ENCODE results near the gene ZACN. TPM values are rescaled to one million over a fixed set of nuclear protein-coding genes. Genes with fewer than 3 reads are reported as not detected.
"Not testable (repeated sequence)": the region's sequence is repeated elsewhere in the genome, so short reads cannot be mapped to it uniquely, and the experiment has no call there.

ZACN gene
- total RNA-seq, 1 donor from 2014 or later = not detected

GRCh38 chr17:76056882-76057281, 22.1 kb upstream of the ZACN start:
- TF ChIP-seq CTCF (IDR thresholded peaks at IDR 0.05) = no peak
- TF ChIP-seq EZH2phosphoT487 (IDR thresholded peaks at IDR 0.05) = no peak
- no peak for TF ChIP-seq EZH2 (IDR thresholded peaks at IDR 0.05)
- H3K79me2 ChIP-seq (ENCODE audit: low read depth) = no peaks in the 10 kb centered on the region
- H3K9me3 Mint-ChIP-seq = no peaks in the 10 kb centered on the region
- H3K4me1 Mint-ChIP-seq = no peaks in the 10 kb centered on the region
- no peak overlapping the region for H3K4me3 Mint-ChIP-seq
- no peak overlapping the region for H3K4me2 ChIP-seq
- H3K36me3 ChIP-seq = peaks cover 7% of the 10 kb centered on the region
- H4K20me1 ChIP-seq (ENCODE audit: low read depth) = peaks cover 2% of the 10 kb centered on the region
- H3K27me3 ChIP-seq = no peaks in the 10 kb centered on the region
- no peak overlapping the region for H3K9ac ChIP-seq
- peaks cover 10% of the 10 kb centered on the region for H3F3A ChIP-seq (ENCODE audit: low read depth)
- H3K4me1 ChIP-seq = no peaks in the 10 kb centered on the region
- DNase-seq (ENCODE audit: low spot score) = no peak
- H3K9me3 ChIP-seq (ENCODE audit: low read depth) = no peaks in the 10 kb centered on the region
- peaks cover 37% of the 10 kb centered on the region for H3K36me3 Mint-ChIP-seq
- no peak overlapping the region for H2AFZ ChIP-seq (replicated peaks)
- no peak overlapping the region for H3K27ac ChIP-seq
- H3K4me3 ChIP-seq = no peak overlapping the region
- H3K27me3 Mint-ChIP-seq (ENCODE audit: insufficient read depth, low read depth) = peaks cover 3% of the 10 kb centered on the region
- no peak overlapping the region for H3K27ac Mint-ChIP-seq

GRCh38 chr17:76058264-76058663, 20.7 kb upstream of the ZACN start:
- not testable (repeated sequence) for H3K9ac ChIP-seq; H3K36me3 ChIP-seq; H2AFZ ChIP-seq (replicated peaks); H3K4me1 Mint-ChIP-seq; H3K27me3 Mint-ChIP-seq (ENCODE audit: insufficient read depth, low read depth); H3K79me2 ChIP-seq (ENCODE audit: low read depth); H3K9me3 ChIP-seq (ENCODE audit: low read depth); H4K20me1 ChIP-seq (ENCODE audit: low read depth); H3K4me1 ChIP-seq; H3K4me2 ChIP-seq; DNase-seq (ENCODE audit: low spot score); H3K9me3 Mint-ChIP-seq; H3K4me3 ChIP-seq; H3K27ac ChIP-seq; H3K4me3 Mint-ChIP-seq; H3K27ac Mint-ChIP-seq; H3K27me3 ChIP-seq
- peaks cover 14% of the 10 kb centered on the region for H3F3A ChIP-seq (ENCODE audit: low read depth)
- peaks cover 42% of the 10 kb centered on the region for H3K36me3 Mint-ChIP-seq

GRCh38 chr17:76063875-76064546, 15.0 kb upstream of the ZACN start:
- no peaks in the 10 kb centered on the region for H3K4me1 ChIP-seq
- H3K4me3 Mint-ChIP-seq = no peak overlapping the region
- H3K27ac Mint-ChIP-seq = no peak overlapping the region
- H3K4me3 ChIP-seq = no peak overlapping the region
- TF ChIP-seq CTCF (IDR thresholded peaks at IDR 0.05) (no peak), EZH2phosphoT487 (IDR thresholded peaks at IDR 0.05) (no peak)
- H3K36me3 ChIP-seq = peaks cover 6% of the 10 kb centered on the region
- H2AFZ ChIP-seq (replicated peaks) = no peak overlapping the region
- H3K9me3 Mint-ChIP-seq = no peaks in the 10 kb centered on the region
- H3K27me3 ChIP-seq = no peaks in the 10 kb centered on the region
- H3K36me3 Mint-ChIP-seq = peaks cover 42% of the 10 kb centered on the region
- DNase-seq (ENCODE audit: low spot score) = no peak
- no peaks in the 10 kb centered on the region for H3K4me1 Mint-ChIP-seq
- no peaks in the 10 kb centered on the region for H3K9me3 ChIP-seq (ENCODE audit: low read depth)
- H3K79me2 ChIP-seq (ENCODE audit: low read depth) = peaks cover 8% of the 10 kb centered on the region
- H3K27me3 Mint-ChIP-seq (ENCODE audit: insufficient read depth, low read depth) = peaks cover 3% of the 10 kb centered on the region
- peaks cover 5% of the 10 kb centered on the region for H4K20me1 ChIP-seq (ENCODE audit: low read depth)
- H3K4me2 ChIP-seq = no peak overlapping the region
- H3F3A ChIP-seq (ENCODE audit: low read depth) = peaks cover 13% of the 10 kb centered on the region
- H3K27ac ChIP-seq = no peak overlapping the region
- no peak overlapping the region for H3K9ac ChIP-seq

GRCh38 chr17:76065775-76066174, 13.2 kb upstream of the ZACN start:
- Histone ChIP-seq H2AFZ (replicated peaks) (no peak overlapping the region), H3F3A (ENCODE audit: low read depth) (peaks cover 13% of the 10 kb centered on the region), H3K27ac (no peak overlapping the region), H3K4me1 (peaks cover under 1% of the 10 kb centered on the region), H3K9me3 (ENCODE audit: low read depth) (no peaks in the 10 kb centered on the region), H3K36me3 (peaks cover 6% of the 10 kb centered on the region), H3K27me3 (no peaks in the 10 kb centered on the region), H3K9ac (no peak overlapping the region), H3K4me3 (no peak overlapping the region), H3K79me2 (ENCODE audit: low read depth) (peaks cover 25% of the 10 kb centered on the region), H3K4me2 (no peak overlapping the region), H4K20me1 (ENCODE audit: low read depth) (peaks cover 12% of the 10 kb centered on the region)
- Mint-ChIP-seq H3K27ac (no peak overlapping the region), H3K4me3 (no peak overlapping the region), H3K36me3 (peaks cover 33% of the 10 kb centered on the region), H3K27me3 (ENCODE audit: insufficient read depth, low read depth) (no peaks in the 10 kb centered on the region), H3K9me3 (no peaks in the 10 kb centered on the region), H3K4me1 (peaks cover 2% of the 10 kb centered on the region)
- DNase-seq (ENCODE audit: low spot score) = no peak
- no peak for TF ChIP-seq EZH2phosphoT487 (IDR thresholded peaks at IDR 0.05)
- TF ChIP-seq CTCF (IDR thresholded peaks at IDR 0.05) = no peak

Data from neural progenitor cell (in vitro differentiated cells).